PC-3 (cell line): Measurements from ENCODE around the gene ABLIM2. TPM values are rescaled to one million over a fixed set of nuclear protein-coding genes. Genes with fewer than 3 reads are reported as not detected.

Experiments used
- ATAC-seq: fragments of 200-7000 bp; cut with Tn5 transposase; 2 replicates; pipeline ENCODE4 v1.9.1; 2020; ENCODE audit warnings: mild to moderate bottlenecking, moderate library complexity
- BruUV-seq: library from RNA; stranded (reverse); fragments of 400-500 nt; replicated peaks from 2 replicates; lab custom pipeline; 2021; lab: Mats Ljungman, UMichigan
- CTCF ChIA-PET: fragments of 300-600 bp; sonication (Branson Sonifier 250); formaldehyde crosslinking; loops from one replicate; lab custom pipeline; 2022; ENCODE audit warnings: antibody characterized with exemption; lab: Charles Lee
- POLR2A ChIA-PET: fragments of 300-600 bp; sonication (Branson Sonifier 250); formaldehyde crosslinking; loops from one replicate; lab custom pipeline; 2022; ENCODE audit warnings: antibody characterized with exemption; ENCODE audit not compliant: unreplicated experiment; lab: Charles Lee
- DNase-seq: peaks from one replicate; pipeline ENCODE4 v3.0.0-alpha.2; 2015
- H2AFZ ChIP-seq: fragments of 300-600 bp; sonication (generic); 2 replicates; pipeline ENCODE4 v1.6.0; 2016; ENCODE audit warnings: antibody characterized with exemption, low read length
- H3F3A ChIP-seq: fragments of 300-600 bp; sonication (generic); one replicate; pipeline ENCODE4 v1.6.0; 2017; ENCODE audit warnings: antibody characterized with exemption, low read length, control low read depth, mild to moderate bottlenecking; ENCODE audit not compliant: unreplicated experiment
- H3K27ac ChIP-seq: fragments of 300-600 bp; sonication (generic); 2 replicates; pipeline ENCODE4 v1.5.1; 2016; ENCODE audit warnings: mild to moderate bottlenecking, low read length
- H3K27me3 ChIP-seq: fragments of 300-600 bp; sonication (generic); 2 replicates; pipeline ENCODE4 v1.6.1; 2016; ENCODE audit warnings: low read length, mixed read lengths
- H3K36me3 ChIP-seq: fragments of 300-600 bp; sonication (generic); 2 replicates; pipeline ENCODE4 v1.6.1; 2016; ENCODE audit warnings: low read depth, mixed run types, low read length, mixed read lengths
- H3K4me1 ChIP-seq: fragments of 300-600 bp; sonication (generic); 2 replicates; pipeline ENCODE4 v1.5.1; 2016; ENCODE audit warnings: low read length; ENCODE audit not compliant: insufficient read depth
- H3K4me2 ChIP-seq: fragments of 300-600 bp; sonication (generic); 2 replicates; pipeline ENCODE4 v1.6.0; 2016; ENCODE audit warnings: low read length
- H3K4me3 ChIP-seq: fragments of 300-600 bp; sonication (generic); 2 replicates; pipeline ENCODE4 v1.5.1; 2016; ENCODE audit warnings: mild to moderate bottlenecking, low read length, mixed read lengths
- H3K79me2 ChIP-seq: fragments of 300-600 bp; sonication (generic); 2 replicates; pipeline ENCODE4 v1.6.1; 2017; ENCODE audit warnings: low read length, mixed read lengths
- H3K9ac ChIP-seq: fragments of 300-600 bp; sonication (generic); 2 replicates; pipeline ENCODE4 v1.6.0; 2016; ENCODE audit warnings: mild to moderate bottlenecking, low read length
- H3K9me2 ChIP-seq: fragments of 300-600 bp; sonication (generic); replicated peaks from 2 replicates; pipeline ENCODE4 v1.6.1; 2016; ENCODE audit warnings: mixed run types, low read length, mixed read lengths
- H3K9me3 ChIP-seq: fragments of 300-600 bp; sonication (generic); 2 replicates; pipeline ENCODE4 v1.6.1; 2016; ENCODE audit warnings: low read length, mixed read lengths
- H4K20me1 ChIP-seq: fragments of 300-600 bp; sonication (generic); 2 replicates; pipeline ENCODE4 v1.6.1; 2016; ENCODE audit warnings: low read length, mixed read lengths
- CTCF ChIP-seq: fragments of 300-600 bp; sonication (generic); conservative IDR thresholded peaks from 2 replicates; pipeline ENCODE4 v1.5.1; 2017; ENCODE audit warnings: antibody characterized with exemption, low read depth, mild to moderate bottlenecking, low read length
- EZH2 ChIP-seq: fragments of 300-600 bp; sonication (generic); IDR thresholded peaks from one replicate; pipeline ENCODE4 v1.6.1; 2017; ENCODE audit warnings: antibody characterized with exemption, mild to moderate bottlenecking, low read length; ENCODE audit not compliant: unreplicated experiment
- EZH2phosphoT487 ChIP-seq: fragments of 300-600 bp; sonication (generic); IDR thresholded peaks from 2 replicates; pipeline ENCODE4 v1.6.1; 2018; ENCODE audit warnings: mild to moderate bottlenecking, antibody characterized with exemption, low read length, borderline replicate concordance
- intact Hi-C: fragments of 100-400 bp; cut with micrococcal nuclease; formaldehyde crosslinking; loops from 2 replicates; pipeline ENCODE4 v1.9.0; 2023
- total RNA-seq: library from RNA; depleted of rRNA; stranded (reverse); fragments of >200 nt; gene quantifications from 2 replicates; pipeline ENCODE4 v1.2.3, GENCODE V29; 2014

The ABLIM2 gene
- total RNA-seq, 1 experiment from 2014 or later: 3.2 TPM

DNA sequence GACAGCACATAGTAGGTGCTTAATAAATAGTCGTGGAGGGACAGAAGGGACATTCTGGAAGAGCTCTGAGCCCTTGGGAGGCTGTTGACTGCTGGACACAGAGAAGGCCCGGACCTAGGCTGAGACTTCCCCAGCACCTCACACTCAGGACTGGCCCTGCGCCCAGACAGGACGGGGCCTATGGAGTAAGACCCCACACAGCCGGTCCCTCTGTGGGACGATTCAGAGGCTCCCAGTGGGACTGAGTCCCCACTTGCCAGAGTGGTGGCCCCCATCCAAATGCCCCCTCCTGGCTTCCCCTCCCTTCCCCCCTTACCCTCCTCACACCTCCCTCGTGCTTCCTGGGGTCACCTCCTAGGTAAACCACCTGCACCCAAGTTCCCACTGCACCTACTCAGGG is 8.9 kb downstream of the ABLIM2 start:
- Histone ChIP-seq H4K20me1 (no peaks in the 10 kb centered on the region), H3K27me3 (no peaks in the 10 kb centered on the region), H3K9ac (no peak overlapping the region), H3K9me3 (no peaks in the 10 kb centered on the region), H3F3A (no peaks in the 10 kb centered on the region), H3K4me3 (no peak overlapping the region), H3K27ac (no peak overlapping the region), H2AFZ (no peak overlapping the region), H3K4me1 (no peaks in the 10 kb centered on the region), H3K36me3 (no peaks in the 10 kb centered on the region), H3K4me2 (no peak overlapping the region), H3K79me2 (no peaks in the 10 kb centered on the region), H3K9me2 (no peaks in the 10 kb centered on the region)
- ChIA-PET CTCF (no interaction called here), POLR2A (no interaction called here)
- TF ChIP-seq EZH2 (no peak), EZH2phosphoT487 (no peak), CTCF (no peak)
- DNase-seq (no peak), ATAC-seq (no peak)
- intact Hi-C loops: no loop called here
- BruUV-seq: no TSS peak

- no peaks in the 10 kb centered on the region for H3K36me3 ChIP-seq
- no peak for TF ChIP-seq EZH2phosphoT487
- TF ChIP-seq EZH2: no peak
- no peak for TF ChIP-seq CTCF
- no peak overlapping the region for H3K9ac ChIP-seq
- BruUV-seq: no TSS peak
- ATAC-seq: no peak
- no peak overlapping the region for H3K27ac ChIP-seq
- intact Hi-C loops: no loop called here
- H3K9me3 ChIP-seq: no peaks in the 10 kb centered on the region
- H3F3A ChIP-seq: no peaks in the 10 kb centered on the region
- no peaks in the 10 kb centered on the region for H4K20me1 ChIP-seq
- no peaks in the 10 kb centered on the region for H3K79me2 ChIP-seq
- no peak overlapping the region for H3K4me3 ChIP-seq
- CTCF ChIA-PET: no interaction called here
- no peak for DNase-seq
- POLR2A ChIA-PET: no interaction called here
- H3K4me1 ChIP-seq: no peaks in the 10 kb centered on the region
- H3K9me2 ChIP-seq: no peaks in the 10 kb centered on the region
- H3K4me2 ChIP-seq: no peak overlapping the region
- H3K27me3 ChIP-seq: no peaks in the 10 kb centered on the region
- no peak overlapping the region for H2AFZ ChIP-seq
Observed at GRCh38 chr4:8148785-8149435, 9.7 kb downstream of the ABLIM2 start.

DNA sequence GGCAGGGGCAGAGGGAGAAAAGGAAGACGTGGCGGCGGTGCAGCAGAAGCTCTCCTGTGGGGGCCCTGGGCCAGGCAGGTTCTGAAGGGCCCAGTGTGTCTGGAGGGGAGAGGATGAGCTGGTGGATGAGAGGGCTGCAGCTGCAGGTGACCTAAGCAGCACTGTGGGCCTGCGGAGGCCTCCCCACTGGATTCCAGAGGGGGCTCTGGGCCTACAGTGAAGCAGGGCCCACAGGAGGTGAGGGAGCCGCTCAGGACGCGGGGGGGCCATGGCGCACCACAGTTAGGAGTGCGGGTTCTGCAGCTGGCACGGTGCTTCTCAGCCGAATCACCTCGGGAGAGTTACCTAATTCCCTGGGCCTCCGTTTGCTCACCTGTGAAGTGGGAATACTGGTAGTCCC is 10.5 kb downstream of the ABLIM2 start:
- Histone ChIP-seq H3K36me3 (no peaks in the 10 kb centered on the region), H3K79me2 (no peaks in the 10 kb centered on the region), H3K9me2 (no peaks in the 10 kb centered on the region), H3K9ac (no peak overlapping the region), H3K27me3 (no peaks in the 10 kb centered on the region), H3F3A (no peaks in the 10 kb centered on the region), H2AFZ (no peak overlapping the region), H3K4me1 (no peaks in the 10 kb centered on the region), H3K4me2 (no peak overlapping the region), H3K27ac (no peak overlapping the region), H3K9me3 (no peaks in the 10 kb centered on the region), H4K20me1 (no peaks in the 10 kb centered on the region), H3K4me3 (no peak overlapping the region)
- TF ChIP-seq EZH2phosphoT487 (no peak), EZH2 (no peak), CTCF (no peak)
- BruUV-seq: no TSS peak
- CTCF ChIA-PET: no interaction called here
- no peak for DNase-seq
- intact Hi-C loops: no loop called here
- no peak for ATAC-seq
- POLR2A ChIA-PET: no interaction called here
